ENCODE measurements around the gene RNU5D-1. TPM values are rescaled to one million over a fixed set of nuclear protein-coding genes. Genes with fewer than 3 reads are reported as not detected.

Gene RNU5D-1
- total and polyA plus RNA-seq, 2 of the 13 experiments (the other 11 are each of a cell fraction or from before 2014, with no cell fraction given), result 165 TPM; not detected in 1

- TF ChIP-seq KDM6A (CRISPR knock-in tag; IDR thresholded peaks at IDR 0.05; ENCODE audit: low read depth) (0 out of 2 replicates have a peak, but pooled peaks have one; percentile 37), CREM (IDR thresholded peaks at IDR 0.05) (peak; percentile 87), CREM (CRISPR knock-in tag; IDR thresholded peaks at IDR 0.05) (no peak), ZNF3 (CRISPR knock-in tag; IDR thresholded peaks at IDR 0.05) (peak; percentile 84), MTA3 (CRISPR knock-in tag; IDR thresholded peaks at IDR 0.05) (no peak), ARNT2 (CRISPR knock-in tag; IDR thresholded peaks at IDR 0.05; ENCODE audit: low read depth) (no peak), ZNF678 (CRISPR knock-in tag; IDR thresholded peaks at IDR 0.05) (no peak), ARID5B (CRISPR knock-in tag; IDR thresholded peaks at IDR 0.05) (peak; percentile 87), THRA (CRISPR knock-in tag; IDR thresholded peaks at IDR 0.05; ENCODE audit: borderline replicate concordance) (peak; percentile 12; the same call in 1 of the 2 replicates), HDAC2 (CRISPR knock-in tag; IDR thresholded peaks at IDR 0.05) (peak; percentile 80), TBX2 (CRISPR knock-in tag; IDR thresholded peaks at IDR 0.05; ENCODE audit: borderline replicate concordance) (peak; percentile 73; the same call in 1 of the 2 replicates), ZFP36L2 (CRISPR knock-in tag; IDR thresholded peaks at IDR 0.05) (no peak), GFI1 (CRISPR knock-in tag; IDR thresholded peaks at IDR 0.05; ENCODE audit: borderline replicate concordance) (peak; percentile 87), PAXIP1 (CRISPR knock-in tag; conservative IDR thresholded peaks at IDR 0.05) (peak; percentile 76), KDM3A (CRISPR knock-in tag; IDR thresholded peaks at IDR 0.05; ENCODE audit: low read depth) (no peak), FOXP4 (CRISPR knock-in tag; IDR thresholded peaks at IDR 0.05) (peak; percentile 71; the same call in 1 of the 2 replicates), MED1 (CRISPR knock-in tag; IDR thresholded peaks at IDR 0.05) (peak; percentile 47; the same call in 1 of the 2 replicates), ZBTB44 (CRISPR knock-in tag; IDR thresholded peaks at IDR 0.05) (no peak), ZNF724P (CRISPR knock-in tag; IDR thresholded peaks at IDR 0.05; ENCODE audit: borderline replicate concordance) (no peak)
Measured at GRCh38 chr1:44701141-44701573, 29.8 kb downstream of the RNU5D-1 start (continued).

Measured in HepG2 (cell line).